SU-DHL-6 (cell line): ENCODE results near the gene ZDHHC16.
"Not testable (repeated sequence)": the region's sequence is repeated elsewhere in the genome, so short reads cannot be mapped to it uniquely, and the experiment has no call there.

Experiments
- H2AFZ ChIP-seq: fragments of 200-600 bp; sonication (generic); 2 replicates; pipeline ENCODE4 v1.6.1; 2014; ENCODE audit warnings: low read depth, mild to moderate bottlenecking, moderate library complexity, mixed read lengths, antibody characterized with exemption, low read length; ENCODE audit not compliant: severe bottlenecking
- H3F3A ChIP-seq: fragments of 200-600 bp; shearing (Covaris generic); 2 replicates; pipeline ENCODE4 v1.6.0; 2016; ENCODE audit warnings: antibody characterized with exemption, mild to moderate bottlenecking; ENCODE audit not compliant: insufficient read depth
- H3K27ac ChIP-seq: fragments of 200-600 bp; sonication (generic); 2 replicates; pipeline ENCODE4 v1.5.1; 2016; ENCODE audit warnings: low read depth, mild to moderate bottlenecking, low read length, moderate library complexity, mixed read lengths
- H3K27me3 ChIP-seq: fragments of 200-600 bp; sonication (generic), shearing (Covaris generic); 2 replicates; pipeline ENCODE4 v1.6.0; 2014; ENCODE audit warnings: mild to moderate bottlenecking, low read length
- H3K36me3 ChIP-seq: fragments of 200-600 bp; sonication (generic); 2 replicates; pipeline ENCODE4 v1.6.1; 2014; ENCODE audit warnings: mild to moderate bottlenecking, low read length, mixed read lengths
- H3K4me2 ChIP-seq: fragments of 300-600, 200-600 bp; shearing (Covaris generic), sonication (generic); 2 replicates; pipeline ENCODE4 v1.6.0; 2014; ENCODE audit warnings: low read length, low read depth, mild to moderate bottlenecking; ENCODE audit not compliant: poor library complexity, severe bottlenecking
- H3K4me3 ChIP-seq: fragments of 200-600 bp; sonication (generic); 2 replicates; pipeline ENCODE4 v1.5.1; 2014; ENCODE audit warnings: antibody characterized with exemption, low read length, mild to moderate bottlenecking, mixed read lengths; ENCODE audit not compliant: insufficient read depth, poor library complexity, severe bottlenecking
- H3K79me2 ChIP-seq: fragments of 200-600 bp; sonication (generic); 2 replicates; pipeline ENCODE4 v1.6.1; 2014; ENCODE audit warnings: mild to moderate bottlenecking, low read length, moderate library complexity; ENCODE audit not compliant: insufficient read depth
- H3K9ac ChIP-seq: fragments of 200-600 bp; sonication (generic); 2 replicates; pipeline ENCODE4 v1.7.0; 2014; ENCODE audit warnings: mild to moderate bottlenecking, low read length
- H3K9me2 ChIP-seq: fragments of 200-600 bp; sonication (generic); replicated peaks from 2 replicates; pipeline ENCODE4 v1.6.1; 2014; ENCODE audit warnings: low read length; ENCODE audit not compliant: insufficient read depth
- H3K9me3 ChIP-seq: fragments of 200-600 bp; sonication (generic); 2 replicates; pipeline ENCODE4 v1.6.1; 2014; ENCODE audit warnings: low read length, mixed read lengths; ENCODE audit not compliant: insufficient read depth
- H4K20me1 ChIP-seq: fragments of 200-600 bp; sonication (generic); 2 replicates; pipeline ENCODE4 v1.6.1; 2014; ENCODE audit warnings: low read depth, mild to moderate bottlenecking, antibody characterized with exemption, low read length, moderate library complexity, mixed read lengths
- EZH2phosphoT487 ChIP-seq: fragments of 200-600 bp; sonication (generic), shearing (Covaris generic); conservative IDR thresholded peaks from 2 replicates; pipeline ENCODE4 v1.6.1; 2018; ENCODE audit warnings: mild to moderate bottlenecking, antibody characterized with exemption, low read length, moderate library complexity, mixed read lengths
- TF ChIP-seq, protein P1 (sequence below): fragments of 200-600 bp; sonication (generic); IDR thresholded peaks from one replicate; pipeline ENCODE4 v1.5.1; 2017; ENCODE audit warnings: antibody characterized with exemption, mild to moderate bottlenecking, low read length, moderate library complexity; ENCODE audit not compliant: insufficient read depth, poor library complexity, severe bottlenecking

The ZDHHC16 gene

DNA sequence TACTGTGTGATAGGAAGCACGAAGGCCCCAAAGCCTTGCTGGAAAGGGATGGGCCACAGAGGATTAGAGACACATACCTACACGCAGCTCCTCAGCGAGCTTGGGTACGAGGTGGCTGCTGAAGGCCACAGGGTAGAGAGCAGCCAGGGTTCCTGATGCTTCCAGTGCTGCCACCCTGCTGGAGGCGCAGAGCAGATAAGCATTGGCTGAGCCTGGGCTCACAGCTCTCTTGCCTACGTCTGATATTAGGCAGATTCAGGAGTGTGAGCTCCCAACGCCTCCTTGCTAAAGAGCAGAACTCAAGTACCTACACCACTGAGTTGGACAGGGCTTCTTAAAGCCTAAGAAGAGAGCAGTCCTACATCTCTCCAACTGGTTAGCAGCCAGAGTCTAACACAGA, 20.0 kb downstream of the ZDHHC16 start:
- Histone ChIP-seq H3K9me2 (no peaks in the 10 kb centered on the region), H3K27me3 (no peaks in the 10 kb centered on the region), H3K4me2 (no peak overlapping the region), H3K4me3 (no peak overlapping the region), H3K9me3 (no peaks in the 10 kb centered on the region), H2AFZ (no peak overlapping the region), H3K36me3 (peaks cover 11% of the 10 kb centered on the region; the same call in 1 of the 2 replicates), H3K79me2 (no peaks in the 10 kb centered on the region), H4K20me1 (no peaks in the 10 kb centered on the region), H3F3A (peaks cover 10% of the 10 kb centered on the region; the same call in 1 of the 2 replicates), H3K27ac (no peak overlapping the region), H3K9ac (no peak overlapping the region)
- TF ChIP-seq, protein P1, sequence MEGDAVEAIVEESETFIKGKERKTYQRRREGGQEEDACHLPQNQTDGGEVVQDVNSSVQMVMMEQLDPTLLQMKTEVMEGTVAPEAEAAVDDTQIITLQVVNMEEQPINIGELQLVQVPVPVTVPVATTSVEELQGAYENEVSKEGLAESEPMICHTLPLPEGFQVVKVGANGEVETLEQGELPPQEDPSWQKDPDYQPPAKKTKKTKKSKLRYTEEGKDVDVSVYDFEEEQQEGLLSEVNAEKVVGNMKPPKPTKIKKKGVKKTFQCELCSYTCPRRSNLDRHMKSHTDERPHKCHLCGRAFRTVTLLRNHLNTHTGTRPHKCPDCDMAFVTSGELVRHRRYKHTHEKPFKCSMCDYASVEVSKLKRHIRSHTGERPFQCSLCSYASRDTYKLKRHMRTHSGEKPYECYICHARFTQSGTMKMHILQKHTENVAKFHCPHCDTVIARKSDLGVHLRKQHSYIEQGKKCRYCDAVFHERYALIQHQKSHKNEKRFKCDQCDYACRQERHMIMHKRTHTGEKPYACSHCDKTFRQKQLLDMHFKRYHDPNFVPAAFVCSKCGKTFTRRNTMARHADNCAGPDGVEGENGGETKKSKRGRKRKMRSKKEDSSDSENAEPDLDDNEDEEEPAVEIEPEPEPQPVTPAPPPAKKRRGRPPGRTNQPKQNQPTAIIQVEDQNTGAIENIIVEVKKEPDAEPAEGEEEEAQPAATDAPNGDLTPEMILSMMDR, result no peak
- no peak for TF ChIP-seq EZH2phosphoT487

- Histone ChIP-seq H3K27ac (no peak overlapping the region), H3F3A (peaks cover 10% of the 10 kb centered on the region; the same call in 1 of the 2 replicates), H3K4me3 (no peak overlapping the region), H3K79me2 (no peaks in the 10 kb centered on the region), H3K9me2 (no peaks in the 10 kb centered on the region), H3K9me3 (no peaks in the 10 kb centered on the region), H3K9ac (no peak overlapping the region), H2AFZ (no peak overlapping the region), H3K4me2 (no peak overlapping the region), H4K20me1 (no peaks in the 10 kb centered on the region), H3K36me3 (peaks cover 9% of the 10 kb centered on the region; the same call in 1 of the 2 replicates), H3K27me3 (no peaks in the 10 kb centered on the region)
- TF ChIP-seq EZH2phosphoT487, result no peak
- TF ChIP-seq, protein P1, result no peak
Measured at GRCh38 chr10:97466755-97467154, 20.8 kb downstream of the ZDHHC16 start.

- H2AFZ ChIP-seq, result no peak overlapping the region
- peaks cover 10% of the 10 kb centered on the region; the same call in 1 of the 2 replicates for H3F3A ChIP-seq
- no peaks in the 10 kb centered on the region for H3K9me2 ChIP-seq
- H3K27ac ChIP-seq, result no peak overlapping the region
- no peaks in the 10 kb centered on the region for H3K27me3 ChIP-seq
- H3K4me2 ChIP-seq, result no peak overlapping the region
- TF ChIP-seq EZH2phosphoT487, result no peak
- TF ChIP-seq, protein P1, result no peak
- H4K20me1 ChIP-seq, result no peaks in the 10 kb centered on the region
- no peaks in the 10 kb centered on the region for H3K9me3 ChIP-seq
- H3K4me3 ChIP-seq, result no peak overlapping the region
- H3K36me3 ChIP-seq, result no peaks in the 10 kb centered on the region
- H3K79me2 ChIP-seq, result no peaks in the 10 kb centered on the region
- H3K9ac ChIP-seq, result no peak overlapping the region
Measured at GRCh38 chr10:97468162-97468561, 22.2 kb downstream of the ZDHHC16 start.

GRCh38 chr10:97468781-97469180, 22.8 kb downstream of the ZDHHC16 start:
- not testable (repeated sequence) for H3K27ac ChIP-seq, H3F3A ChIP-seq, H3K4me2 ChIP-seq, H3K36me3 ChIP-seq, H3K9me2 ChIP-seq, H4K20me1 ChIP-seq, H3K79me2 ChIP-seq, H3K9me3 ChIP-seq, H3K27me3 ChIP-seq, H3K4me3 ChIP-seq, H3K9ac ChIP-seq, H2AFZ ChIP-seq
